Subcutaneous adipose tissue (tissue), 4 donors: ENCODE measurements around the gene RHBDL1. TPM values are rescaled to one million over a fixed set of nuclear protein-coding genes. Genes with fewer than 3 reads are reported as not detected.

Source experiments
- total RNA-seq, 4 donors: library from RNA; depleted of rRNA; stranded (reverse); fragments of >200 nt; gene quantifications; one replicate each; pipeline ENCODE4 v1.1.0, GENCODE V29; 2016
- TF ChIP-seq, protein P1 (sequence below): fragments of 450-650 bp; IDR thresholded peaks from one replicate; pipeline ENCODE4 v1.5.1; 2016; ENCODE audit warnings: low read depth, mild to moderate bottlenecking, control low read depth, antibody characterized with exemption, moderate library complexity

The RHBDL1 gene
- total RNA-seq, 4 donors from 2014 or later: 0.66 to 1.7 (median 1.3) TPM; not detected in 1

DNA sequence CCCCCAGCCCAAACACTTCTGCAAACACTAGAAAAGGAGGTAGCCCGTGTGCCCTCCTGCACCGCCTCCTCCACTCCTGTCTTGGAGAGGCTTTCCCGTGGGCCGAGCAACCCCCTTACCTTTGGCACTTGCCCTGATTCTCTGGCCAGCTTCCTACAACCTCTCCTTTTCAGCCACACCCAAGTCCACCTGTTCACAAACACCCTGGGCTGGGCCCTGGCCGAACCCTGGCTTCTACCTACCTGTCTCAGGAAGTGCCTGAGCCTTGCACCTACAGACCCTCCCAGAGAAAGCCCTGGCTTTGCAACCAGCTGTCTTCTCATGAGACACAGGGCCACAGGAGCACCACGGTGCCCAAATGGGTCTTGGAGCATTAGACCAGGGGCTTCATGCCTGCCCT, 43.5 kb downstream of the RHBDL1 start:
- TF ChIP-seq, protein P1, sequence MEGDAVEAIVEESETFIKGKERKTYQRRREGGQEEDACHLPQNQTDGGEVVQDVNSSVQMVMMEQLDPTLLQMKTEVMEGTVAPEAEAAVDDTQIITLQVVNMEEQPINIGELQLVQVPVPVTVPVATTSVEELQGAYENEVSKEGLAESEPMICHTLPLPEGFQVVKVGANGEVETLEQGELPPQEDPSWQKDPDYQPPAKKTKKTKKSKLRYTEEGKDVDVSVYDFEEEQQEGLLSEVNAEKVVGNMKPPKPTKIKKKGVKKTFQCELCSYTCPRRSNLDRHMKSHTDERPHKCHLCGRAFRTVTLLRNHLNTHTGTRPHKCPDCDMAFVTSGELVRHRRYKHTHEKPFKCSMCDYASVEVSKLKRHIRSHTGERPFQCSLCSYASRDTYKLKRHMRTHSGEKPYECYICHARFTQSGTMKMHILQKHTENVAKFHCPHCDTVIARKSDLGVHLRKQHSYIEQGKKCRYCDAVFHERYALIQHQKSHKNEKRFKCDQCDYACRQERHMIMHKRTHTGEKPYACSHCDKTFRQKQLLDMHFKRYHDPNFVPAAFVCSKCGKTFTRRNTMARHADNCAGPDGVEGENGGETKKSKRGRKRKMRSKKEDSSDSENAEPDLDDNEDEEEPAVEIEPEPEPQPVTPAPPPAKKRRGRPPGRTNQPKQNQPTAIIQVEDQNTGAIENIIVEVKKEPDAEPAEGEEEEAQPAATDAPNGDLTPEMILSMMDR: no peak

DNA sequence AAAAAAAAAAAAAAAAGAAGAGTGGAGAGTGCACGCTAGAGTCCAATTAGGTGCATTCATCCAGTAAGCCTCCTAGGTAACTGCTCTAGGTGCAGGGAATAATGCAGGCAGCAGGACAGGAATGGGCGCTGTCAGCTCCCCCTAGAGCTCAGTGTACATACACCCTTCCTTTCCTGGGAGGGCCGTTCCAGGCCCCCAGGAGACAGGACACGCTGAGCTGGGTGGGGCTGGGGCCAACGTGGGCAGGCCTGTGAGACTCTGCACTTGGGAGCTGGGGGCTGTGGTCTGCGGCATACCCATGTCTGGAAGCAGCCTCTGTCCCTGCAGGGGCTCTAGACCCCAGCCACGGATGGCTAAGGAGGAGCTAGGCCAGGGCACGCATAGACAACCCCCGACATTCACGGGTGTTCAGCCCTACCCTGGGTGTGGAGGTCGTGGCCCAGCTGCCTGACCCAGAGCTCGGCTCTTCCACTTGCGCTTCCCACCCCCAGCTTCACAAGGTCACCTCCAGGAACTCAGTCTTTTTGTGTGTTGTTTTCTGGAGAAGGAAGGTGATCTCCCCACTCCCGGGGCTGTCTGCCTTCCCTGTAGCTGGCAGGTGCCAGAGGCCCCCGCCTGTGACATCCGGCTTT, 44.5 kb downstream of the RHBDL1 start:
- TF ChIP-seq, protein P1: no peak

DNA sequence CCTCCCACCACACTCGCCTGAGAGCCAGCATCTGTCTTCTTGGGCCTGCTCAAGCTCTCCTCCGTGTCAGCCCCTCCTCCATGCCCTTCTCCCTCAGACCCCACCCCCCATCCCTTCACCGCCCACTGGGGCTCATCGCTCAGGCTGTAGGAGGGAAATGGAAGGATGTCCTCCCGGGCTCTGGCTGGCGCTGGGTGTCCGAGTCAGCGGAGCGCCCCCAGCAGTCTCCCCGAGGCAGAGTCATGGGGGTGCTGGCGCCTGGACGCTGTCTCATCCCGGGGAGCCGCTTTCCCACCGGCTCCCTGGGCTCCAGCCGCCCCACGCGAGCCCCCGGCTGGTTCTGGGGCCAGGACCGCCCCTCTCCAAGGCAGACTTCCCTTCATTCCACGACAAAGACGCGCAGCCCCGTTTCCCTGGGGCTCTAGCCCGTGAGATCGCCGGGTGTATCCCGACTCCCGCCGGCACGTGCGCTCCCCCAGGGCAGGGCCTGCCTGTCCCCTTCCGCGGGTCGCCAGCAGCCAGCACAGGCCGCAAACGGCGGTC, 45.0 kb downstream of the RHBDL1 start:
- TF ChIP-seq, protein P1: no peak

DNA sequence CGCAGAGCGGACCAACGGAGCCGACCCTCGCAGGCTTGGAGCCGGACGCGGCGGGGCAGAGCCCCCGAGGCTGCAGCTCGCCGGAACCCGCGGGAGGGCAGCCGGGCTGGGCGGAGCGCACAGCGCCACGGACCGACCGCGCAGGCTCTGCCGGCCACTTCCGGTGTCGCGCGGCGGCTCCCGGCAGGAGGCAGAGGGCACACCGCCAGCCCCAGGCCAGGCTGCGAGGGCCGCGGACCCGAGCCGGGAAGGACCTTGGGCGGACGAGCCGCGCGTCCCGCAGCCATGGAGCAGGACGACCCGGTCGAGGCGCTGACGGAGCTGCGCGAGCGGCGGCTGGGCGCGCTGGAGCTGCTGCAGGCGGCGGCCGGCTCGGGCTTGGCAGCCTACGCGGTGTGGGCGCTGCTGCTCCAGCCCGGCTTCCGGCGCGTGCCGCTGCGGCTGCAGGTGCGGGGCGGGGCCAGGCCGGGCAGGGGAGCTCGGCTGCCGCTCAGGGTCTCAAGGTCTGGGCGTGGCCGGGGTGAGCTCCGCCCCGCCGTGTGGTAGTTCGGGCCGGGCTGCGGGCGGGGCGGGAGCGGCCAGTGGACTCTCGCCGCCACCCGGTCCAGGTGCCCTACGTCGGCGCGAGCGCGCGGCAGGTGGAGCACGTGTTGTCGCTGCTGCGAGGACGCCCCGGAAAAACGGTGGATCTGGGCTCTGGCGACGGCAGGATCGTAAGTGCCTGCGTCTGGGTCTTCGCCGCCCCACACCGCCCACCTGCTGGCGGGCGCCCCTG, 45.7 kb downstream of the RHBDL1 start, which contains the start of gene ANTKMT:
ANTKMT (plus strand) TSS at position 157 of the 775 bp plus-strand sequence; CDS start at position 286, 129 bp downstream.
- TF ChIP-seq, protein P1: no peak

DNA sequence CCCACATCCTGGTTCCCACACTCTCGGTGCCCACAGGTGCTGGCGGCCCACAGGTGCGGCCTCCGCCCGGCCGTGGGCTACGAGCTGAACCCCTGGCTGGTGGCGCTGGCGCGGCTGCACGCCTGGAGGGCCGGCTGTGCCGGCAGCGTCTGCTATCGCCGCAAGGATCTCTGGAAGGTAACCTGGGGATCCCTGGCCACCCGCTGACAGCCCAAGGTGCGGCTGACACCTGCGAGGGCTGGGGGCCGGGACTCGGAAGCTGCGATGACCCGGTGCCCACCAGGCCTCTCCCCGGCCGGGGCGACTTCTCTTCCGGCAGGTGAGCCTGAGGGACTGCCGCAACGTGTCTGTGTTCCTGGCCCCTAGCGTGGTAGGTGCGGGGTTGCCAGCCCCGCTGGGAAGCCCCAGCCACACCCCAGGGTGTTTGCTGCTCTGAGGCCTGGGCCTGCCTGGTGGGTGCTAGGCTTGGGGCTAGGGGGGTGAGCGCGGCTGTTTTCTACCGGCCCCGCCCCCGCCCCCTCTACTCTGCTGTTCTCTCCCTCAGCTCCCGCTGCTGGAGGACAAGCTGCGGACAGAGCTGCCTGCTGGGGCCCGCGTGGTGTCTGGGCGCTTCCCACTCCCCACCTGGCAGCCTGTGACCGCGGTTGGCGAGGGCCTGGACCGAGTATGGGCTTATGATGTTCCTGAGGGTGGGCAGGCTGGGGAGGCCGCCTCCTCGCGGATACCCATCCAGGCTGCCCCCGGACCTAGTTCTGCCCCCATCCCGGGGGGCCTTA, 46.5 kb downstream of the RHBDL1 start:
- TF ChIP-seq, protein P1: no peak

DNA sequence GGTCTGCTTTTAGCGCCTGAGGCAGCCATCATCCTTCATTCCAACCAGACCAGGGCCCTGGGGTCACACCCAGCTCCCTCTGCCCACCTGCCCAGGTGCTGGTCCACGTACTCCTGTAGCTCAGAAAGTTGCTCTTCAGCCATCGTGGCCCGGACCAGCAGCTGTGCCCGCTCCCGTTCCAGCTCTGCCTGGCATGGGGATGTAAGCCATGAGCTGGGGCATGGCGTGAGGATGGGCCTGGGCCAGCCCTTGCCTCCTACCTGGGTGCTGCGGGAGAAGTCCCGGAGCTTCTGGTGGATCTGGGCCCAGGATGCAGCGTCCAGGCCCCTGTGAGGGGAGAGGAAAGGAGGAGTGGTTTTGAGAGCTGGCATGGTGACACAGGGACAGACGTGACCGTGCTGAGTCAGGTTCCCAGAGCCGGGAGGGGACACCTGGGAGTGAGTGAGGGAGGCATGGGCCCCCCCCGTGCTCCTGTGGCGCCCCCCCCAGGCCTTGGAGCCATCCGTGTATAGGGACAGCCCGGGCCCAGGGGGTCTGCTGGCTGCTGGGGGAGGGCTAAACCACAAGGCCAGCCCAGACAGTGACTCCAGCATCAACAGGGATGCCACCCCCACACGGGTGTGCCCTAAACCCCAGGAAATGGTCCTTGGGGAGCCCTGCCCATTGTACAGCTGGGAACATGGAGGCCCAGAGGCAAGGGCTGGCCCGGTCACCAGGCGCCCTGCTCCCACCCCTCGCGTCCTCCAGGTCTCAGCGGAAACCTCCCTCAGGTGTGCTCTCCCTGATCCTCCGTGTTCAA, 47.6 kb downstream of the RHBDL1 start:
- TF ChIP-seq, protein P1: no peak
